Effector CD4-positive, alpha-beta T cell (primary cell): ENCODE measurements around the gene NLGN3.
A peak's percentile ranks its signal among the peaks of the same experiment; 100 is the strongest.

ENCODE experiments used
- DNase-seq: peaks from one replicate; pipeline ENCODE4 v3.0.0-alpha.2; 2020

The NLGN3 gene

DNA sequence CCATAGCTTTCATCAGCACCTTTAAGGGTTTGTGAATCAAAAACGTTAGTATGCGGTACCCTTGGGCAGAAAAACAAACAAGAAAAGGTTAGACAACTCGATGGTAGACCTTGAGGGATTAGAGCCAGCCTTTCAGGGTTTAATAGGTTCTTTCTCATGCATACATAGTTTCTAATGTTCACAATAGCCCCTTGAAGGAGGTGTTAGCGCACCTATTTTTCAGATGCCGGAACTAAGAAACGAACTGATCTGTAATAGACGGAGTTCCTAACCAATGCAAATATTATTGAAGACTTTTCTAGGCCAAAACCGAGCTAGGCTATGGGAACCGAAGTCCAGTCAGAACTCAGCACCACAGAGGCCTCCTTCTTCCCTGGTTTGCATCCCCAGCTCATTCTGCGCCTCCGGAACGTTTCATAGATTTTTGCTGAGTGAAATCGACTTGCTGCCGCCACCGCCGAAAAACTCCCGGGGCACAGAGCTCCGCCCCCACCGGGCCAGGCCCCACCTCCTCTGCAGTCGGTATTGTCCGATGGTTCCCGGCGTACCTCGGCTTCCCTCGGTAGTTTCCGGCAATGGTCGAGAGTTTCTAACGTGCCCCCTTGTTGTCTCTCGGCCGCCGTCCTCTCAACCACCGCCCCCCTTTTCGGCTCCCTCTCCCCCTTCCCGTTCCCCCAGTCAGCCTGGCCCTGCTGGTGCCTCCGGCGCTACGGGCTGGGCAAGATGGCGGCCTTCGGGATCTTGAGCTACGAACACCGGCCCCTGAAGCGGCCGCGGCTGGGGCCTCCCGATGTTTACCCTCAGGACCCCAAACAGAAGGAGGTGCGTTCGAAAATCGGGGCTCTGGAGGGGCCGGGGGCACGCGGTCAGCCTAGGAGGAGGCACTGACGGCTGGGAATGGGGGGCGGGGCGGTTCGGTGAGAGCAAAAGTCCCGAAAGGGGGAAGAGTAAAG lies 26.3 kb upstream of the NLGN3 start, which contains the start of gene MED12:
Gene MED12, plus strand, starts transcription at position 565 of the 953 bp plus-strand sequence. Its CDS starts 159 bp downstream, at position 724.
- peak; percentile 69 for DNase-seq

DNA sequence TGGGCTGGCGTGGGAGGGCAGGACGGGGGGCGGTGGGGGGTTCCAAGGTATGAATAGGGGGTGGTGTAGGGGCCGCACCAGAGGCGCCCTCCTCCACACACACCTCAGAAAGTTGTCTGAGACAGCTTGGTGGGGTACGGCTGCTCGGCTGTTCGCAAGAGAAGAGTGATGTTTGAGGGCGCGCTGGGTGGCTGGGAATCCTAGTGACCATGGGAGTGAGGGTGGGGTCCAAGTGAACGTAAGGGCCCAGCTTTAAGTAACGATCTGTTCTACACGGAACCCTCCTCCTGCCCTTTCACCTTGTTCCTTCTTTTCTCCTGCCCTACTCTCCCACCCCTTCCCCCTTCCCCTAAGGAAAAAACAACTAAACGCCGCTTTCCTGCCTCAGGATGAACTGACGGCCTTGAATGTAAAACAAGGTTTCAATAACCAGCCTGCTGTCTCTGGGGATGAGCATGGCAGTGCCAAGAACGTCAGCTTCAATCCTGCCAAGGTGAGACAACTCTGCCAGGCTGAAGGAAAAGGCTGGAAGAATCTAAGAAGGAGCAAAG lies 25.6 kb upstream of the NLGN3 start:
- DNase-seq, result no peak

GRCh38 chrX:71128166-71128833 lies 16.3 kb upstream of the NLGN3 start:
- DNase-seq, result no peak

DNA sequence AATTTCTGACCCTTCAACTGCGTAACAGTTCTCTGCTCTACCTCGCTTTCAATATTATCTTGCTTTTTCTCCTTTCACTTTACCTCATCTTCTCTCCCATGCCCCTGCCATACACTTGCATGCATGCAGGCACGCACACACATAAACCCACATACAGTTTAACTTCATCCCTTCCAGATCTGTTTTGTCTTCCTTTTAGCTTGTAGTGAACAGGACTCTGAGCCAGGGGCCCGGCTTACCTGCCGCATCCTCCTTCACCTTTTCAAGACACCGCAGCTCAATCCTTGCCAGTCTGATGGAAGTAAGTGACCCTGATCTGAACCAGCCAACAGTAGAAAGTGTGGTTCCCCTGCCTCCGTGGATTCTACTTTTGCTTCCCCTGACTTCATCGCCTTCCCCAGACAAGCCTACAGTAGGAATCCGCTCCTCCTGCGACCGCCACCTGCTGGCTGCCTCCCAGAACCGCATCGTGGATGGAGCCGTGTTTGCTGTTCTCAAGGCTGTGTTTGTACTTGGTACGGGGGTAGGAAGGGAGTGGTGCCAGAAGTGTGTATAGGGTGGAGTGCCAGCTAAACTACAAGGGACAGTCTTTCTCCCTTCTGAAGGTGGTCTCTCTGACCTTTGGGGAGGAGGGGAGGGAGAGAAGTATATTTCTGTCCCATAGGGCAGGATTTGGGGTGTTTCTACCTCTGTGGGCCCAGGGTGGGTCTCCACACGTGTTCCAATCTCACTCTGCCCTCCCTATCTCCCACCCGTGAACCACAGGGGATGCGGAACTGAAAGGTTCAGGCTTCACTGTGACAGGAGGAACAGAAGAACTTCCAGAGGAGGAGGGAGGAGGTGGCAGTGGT lies 15.5 kb upstream of the NLGN3 start:
- peak; percentile 70 for DNase-seq

DNA sequence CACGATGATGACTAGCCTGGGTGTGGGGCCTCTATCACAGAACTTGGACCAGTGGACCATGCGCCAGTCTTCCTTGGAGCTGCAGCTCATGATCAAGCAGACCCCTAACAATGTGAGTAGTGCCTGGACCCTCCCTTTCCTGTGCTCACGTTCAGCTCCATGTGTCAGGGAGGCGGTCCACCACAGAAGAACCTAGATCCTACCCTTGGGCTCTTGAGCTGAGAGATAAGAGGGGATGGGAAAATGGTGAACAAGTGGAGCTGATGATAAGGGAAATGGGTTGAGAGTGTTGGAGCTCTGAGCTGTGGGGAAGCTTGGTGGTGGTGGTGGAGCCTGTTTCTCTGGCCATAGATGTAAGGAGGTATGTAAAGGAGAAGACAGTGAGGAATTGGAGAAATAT lies 13.1 kb upstream of the NLGN3 start:
- DNase-seq, result no peak

DNA sequence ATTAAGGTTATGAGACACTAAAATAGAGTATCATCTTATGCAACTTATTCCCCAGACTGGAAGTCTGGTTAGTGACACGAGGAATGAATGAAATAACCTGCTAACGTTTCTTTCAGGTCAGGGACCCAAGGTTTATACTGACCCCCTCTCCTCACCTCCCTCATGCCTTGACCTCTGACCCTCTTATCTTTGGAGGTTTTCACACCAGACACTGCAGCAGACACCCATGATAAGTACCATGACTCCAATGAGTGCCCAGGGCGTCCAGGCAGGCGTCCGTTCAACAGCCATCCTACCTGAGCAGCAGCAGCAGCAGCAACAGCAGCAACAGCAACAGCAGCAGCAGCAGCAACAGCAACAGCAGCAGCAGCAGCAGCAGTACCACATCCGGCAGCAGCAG lies 4.2 kb upstream of the NLGN3 start:
- no peak for DNase-seq

- DNase-seq, result no peak
Measured at GRCh38 chrX:71143508-71143907, 1.1 kb upstream of the NLGN3 start.

DNA sequence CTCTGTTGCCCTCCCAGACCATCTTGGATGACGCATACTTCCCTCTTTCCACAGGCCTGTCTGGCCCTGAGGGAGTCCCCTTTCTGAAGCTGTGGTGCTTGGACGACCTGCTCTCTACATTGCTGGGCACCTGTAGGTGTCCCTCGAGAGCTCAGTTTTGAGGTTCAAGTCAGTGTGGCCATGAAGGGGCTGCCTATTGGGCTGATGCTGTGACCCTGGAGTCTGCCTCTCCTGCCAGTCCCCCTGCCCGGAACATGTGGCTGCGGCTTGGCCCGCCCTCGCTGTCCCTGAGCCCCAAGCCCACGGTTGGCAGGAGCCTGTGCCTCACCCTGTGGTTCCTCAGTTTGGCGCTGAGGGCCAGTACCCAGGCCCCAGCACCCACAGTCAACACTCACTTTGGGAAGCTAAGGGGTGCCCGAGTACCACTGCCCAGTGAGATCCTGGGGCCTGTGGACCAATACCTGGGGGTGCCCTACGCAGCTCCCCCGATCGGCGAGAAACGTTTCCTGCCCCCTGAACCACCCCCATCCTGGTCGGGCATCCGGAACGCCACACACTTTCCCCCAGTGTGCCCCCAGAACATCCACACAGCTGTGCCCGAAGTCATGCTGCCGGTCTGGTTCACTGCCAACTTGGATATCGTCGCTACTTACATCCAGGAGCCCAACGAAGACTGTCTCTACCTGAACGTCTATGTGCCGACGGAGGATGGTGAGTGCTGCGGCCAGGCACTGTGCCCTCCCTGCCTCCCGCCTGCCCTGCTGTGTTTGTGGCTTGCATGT lies 3.0 kb downstream of the NLGN3 start:
- no peak for DNase-seq

GRCh38 chrX:71148278-71148663 lies 3.6 kb downstream of the NLGN3 start:
- no peak for DNase-seq

DNA sequence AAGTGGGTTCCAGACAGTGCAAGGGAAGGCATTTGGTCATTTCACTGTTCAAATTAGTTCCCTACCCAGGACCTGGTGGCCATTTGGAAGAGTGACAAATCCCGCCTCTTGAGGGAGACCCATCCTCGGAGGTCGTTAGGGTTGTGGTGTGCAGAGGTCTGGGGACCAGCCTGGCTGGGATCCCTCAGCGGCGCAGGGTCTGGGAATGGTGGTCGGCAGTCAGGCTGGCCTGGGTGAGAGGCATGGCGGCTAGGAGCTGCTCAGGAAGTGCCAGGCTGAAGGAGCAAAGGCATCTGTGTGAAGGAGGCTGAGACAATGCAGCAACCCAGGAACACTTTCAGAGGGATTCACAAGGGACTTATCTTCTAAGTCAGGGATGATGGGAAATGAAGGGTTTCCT lies 6.7 kb downstream of the NLGN3 start:
- DNase-seq, result no peak

DNA sequence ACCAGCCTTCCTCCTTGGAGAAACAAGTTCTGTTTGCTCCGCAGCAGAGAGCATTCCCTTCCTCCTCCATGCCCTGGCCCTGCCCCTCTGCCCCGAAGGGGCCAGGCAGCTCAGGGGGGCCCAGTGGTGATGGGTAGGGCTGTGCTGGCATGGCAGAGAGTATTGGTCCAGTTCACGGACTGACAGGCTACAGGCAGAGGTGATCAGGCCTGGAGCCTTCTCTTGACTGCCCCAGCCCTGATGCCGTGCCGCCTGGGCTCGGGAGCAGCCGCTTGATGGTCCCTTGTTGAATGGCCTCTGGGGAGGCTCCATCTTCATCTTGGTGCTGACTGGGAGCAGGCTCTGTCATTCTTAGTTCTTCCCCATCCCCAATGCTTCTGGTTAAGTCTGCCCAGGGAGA lies 9.6 kb downstream of the NLGN3 start:
- no peak for DNase-seq

GRCh38 chrX:71154641-71155040 lies 10.0 kb downstream of the NLGN3 start:
- DNase-seq, result no peak

DNA sequence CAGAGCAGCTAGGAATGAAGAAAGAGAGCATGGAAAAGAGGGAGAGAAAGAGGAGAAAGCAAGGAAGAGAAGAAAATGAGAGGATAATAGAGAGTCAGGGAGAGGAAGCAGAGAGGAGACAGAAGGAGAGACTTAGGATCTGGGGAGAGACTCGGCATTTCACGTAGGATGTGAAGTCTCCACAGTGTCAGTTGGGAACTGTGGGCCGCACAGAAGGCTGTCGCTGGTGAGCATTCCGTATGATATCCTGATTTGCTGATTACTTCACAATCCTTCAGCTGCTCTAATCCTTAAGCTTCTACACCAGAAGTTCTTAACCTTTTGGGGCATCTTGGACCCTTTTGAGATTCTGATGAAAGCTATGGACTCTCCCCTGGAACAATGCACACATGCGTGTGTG lies 14.0 kb downstream of the NLGN3 start:
- DNase-seq, result no peak

GRCh38 chrX:71159335-71159734 lies 14.7 kb downstream of the NLGN3 start:
- DNase-seq, result no peak

- no peak for DNase-seq
Measured at GRCh38 chrX:71160475-71160874, 15.8 kb downstream of the NLGN3 start.

DNA sequence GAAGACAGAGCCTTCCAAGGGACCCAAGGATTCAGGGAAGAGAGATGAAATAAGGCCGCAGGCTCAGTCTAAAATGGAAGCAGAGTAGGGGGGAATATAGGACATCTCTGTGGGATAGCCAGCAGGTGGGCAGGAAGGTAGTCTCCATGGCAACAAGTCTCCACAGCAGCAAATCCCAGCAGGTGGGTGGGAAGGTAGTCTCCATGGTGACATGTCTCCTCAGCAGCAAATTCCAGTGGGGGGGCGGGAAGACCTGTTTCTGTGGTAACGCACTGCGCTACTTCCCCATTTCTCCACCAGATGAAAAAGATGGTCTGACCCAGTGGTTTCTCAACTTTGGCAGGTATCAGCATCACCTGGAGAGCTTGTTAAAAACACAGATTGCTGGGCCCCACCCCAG lies 18.3 kb downstream of the NLGN3 start:
- no peak for DNase-seq

DNA sequence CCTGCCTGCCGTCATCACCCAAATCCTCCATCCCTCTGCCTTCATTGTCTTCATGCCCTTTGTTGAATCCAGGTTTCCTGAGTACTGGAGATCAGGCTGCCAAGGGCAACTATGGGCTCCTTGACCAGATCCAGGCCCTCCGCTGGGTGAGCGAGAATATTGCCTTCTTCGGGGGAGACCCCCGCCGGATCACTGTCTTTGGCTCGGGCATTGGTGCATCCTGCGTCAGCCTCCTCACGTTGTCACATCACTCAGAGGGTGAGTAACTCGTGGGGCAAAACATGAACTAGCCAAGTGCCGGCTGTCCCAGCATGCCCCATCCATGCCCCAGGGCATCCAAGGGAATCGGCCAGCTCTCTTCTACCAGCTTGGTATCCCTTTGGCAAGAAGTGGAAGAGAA lies 19.4 kb downstream of the NLGN3 start:
- DNase-seq, result no peak

DNA sequence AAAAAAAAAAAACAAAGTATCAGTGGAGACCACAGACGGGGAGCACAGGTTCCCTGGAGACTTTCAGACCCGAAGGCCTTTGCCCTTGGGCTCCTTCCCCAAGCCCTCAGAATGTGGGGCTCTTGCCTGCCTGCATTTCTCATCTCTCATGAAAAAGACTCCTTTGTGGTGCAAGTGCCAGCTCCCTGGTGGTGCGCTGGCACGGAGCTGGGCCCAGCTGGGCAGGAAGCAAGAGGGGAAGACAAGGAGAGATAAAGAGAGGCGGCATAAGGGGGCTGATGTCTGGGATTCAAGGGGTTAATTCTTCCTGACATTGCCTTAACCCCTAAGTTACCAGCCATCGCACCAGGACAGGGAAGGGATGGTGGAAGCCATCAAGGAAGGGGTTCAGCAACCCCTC lies 21.8 kb downstream of the NLGN3 start:
- DNase-seq, result no peak

DNA sequence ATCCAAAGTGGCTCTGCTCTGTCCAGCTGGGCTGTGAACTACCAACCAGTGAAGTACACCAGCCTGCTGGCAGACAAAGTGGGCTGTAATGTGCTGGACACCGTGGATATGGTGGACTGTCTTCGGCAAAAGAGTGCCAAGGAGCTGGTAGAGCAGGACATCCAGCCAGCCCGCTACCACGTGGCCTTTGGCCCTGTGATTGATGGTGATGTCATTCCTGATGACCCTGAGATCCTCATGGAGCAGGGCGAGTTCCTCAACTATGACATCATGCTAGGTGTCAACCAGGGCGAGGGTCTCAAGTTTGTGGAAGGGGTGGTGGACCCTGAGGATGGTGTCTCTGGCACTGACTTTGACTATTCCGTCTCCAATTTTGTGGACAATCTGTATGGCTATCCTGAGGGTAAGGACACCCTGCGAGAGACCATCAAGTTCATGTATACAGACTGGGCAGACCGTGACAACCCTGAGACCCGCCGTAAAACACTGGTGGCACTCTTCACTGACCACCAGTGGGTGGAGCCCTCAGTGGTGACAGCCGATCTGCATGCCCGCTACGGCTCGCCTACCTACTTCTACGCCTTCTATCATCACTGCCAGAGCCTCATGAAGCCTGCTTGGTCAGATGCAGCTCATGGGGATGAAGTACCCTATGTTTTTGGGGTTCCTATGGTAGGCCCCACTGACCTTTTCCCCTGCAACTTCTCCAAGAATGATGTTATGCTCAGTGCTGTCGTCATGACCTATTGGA lies 22.6 kb downstream of the NLGN3 start:
- DNase-seq, result no peak

DNA sequence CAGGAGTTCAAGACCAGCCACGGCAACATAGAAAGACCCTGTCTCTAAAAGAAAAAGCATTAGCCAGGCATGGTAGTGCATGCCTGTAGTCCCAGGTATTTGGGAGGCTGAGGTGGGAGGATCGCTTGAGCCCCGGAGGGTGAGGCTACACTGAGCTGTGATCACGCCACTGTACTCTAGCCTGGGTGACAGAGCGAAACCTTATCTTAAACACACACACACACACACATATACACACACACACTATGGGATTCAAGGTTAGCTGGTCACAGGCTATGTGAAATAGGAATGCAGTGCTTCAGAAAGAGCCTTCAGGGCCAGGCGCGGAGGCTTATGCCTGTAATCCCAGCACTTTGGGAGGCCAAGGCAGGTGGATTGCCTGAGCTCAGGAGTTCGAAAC lies 23.5 kb downstream of the NLGN3 start:
- DNase-seq, result no peak

DNA sequence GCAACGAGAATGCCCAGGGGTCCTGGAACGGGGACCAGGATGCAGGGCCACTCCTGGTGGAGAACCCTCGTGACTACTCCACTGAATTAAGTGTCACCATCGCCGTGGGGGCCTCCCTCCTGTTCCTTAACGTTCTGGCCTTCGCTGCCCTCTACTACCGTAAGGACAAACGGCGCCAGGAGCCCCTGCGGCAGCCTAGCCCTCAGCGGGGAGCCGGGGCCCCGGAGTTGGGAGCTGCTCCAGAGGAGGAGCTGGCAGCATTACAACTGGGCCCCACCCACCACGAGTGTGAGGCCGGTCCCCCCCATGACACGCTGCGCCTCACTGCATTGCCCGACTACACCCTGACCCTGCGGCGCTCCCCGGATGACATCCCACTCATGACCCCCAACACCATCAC lies 24.9 kb downstream of the NLGN3 start:
- DNase-seq, result no peak
